H1 (cell line): Measurements from ENCODE around the gene TMEM253.

Experiments
- BACH1 ChIP-seq: IDR thresholded peaks from 2 replicates; pipeline ENCODE4 v1.6.1; 2012; ENCODE audit warnings: low read length, improper control_type of control experiment
- GABPA ChIP-seq: IDR thresholded peaks from 2 replicates; pipeline ENCODE4 v1.6.1; 2011; ENCODE audit warnings: mild to moderate bottlenecking, low read length, moderate library complexity, borderline replicate concordance; ENCODE audit not compliant: insufficient read depth
- JUND ChIP-seq: IDR thresholded peaks from 2 replicates; pipeline ENCODE4 v1.6.1; 2011; ENCODE audit warnings: mild to moderate bottlenecking, improper control_type of control experiment, low read length
- POLR2AphosphoS5 ChIP-seq: IDR thresholded peaks from 2 replicates; pipeline ENCODE4 v1.6.1; 2011; ENCODE audit warnings: low read depth, low read length
- RBBP5 ChIP-seq: IDR thresholded peaks from 2 replicates; pipeline ENCODE4 v1.7.1; 2012; ENCODE audit warnings: low read depth, mild to moderate bottlenecking, inconsistent platforms, low read length, moderate library complexity, borderline replicate concordance
- SP1 ChIP-seq: IDR thresholded peaks from 2 replicates; pipeline ENCODE4 v1.6.1; 2011; ENCODE audit warnings: low read depth, low read length
- SRF ChIP-seq: IDR thresholded peaks from 2 replicates; pipeline ENCODE4 v1.6.1; 2011; ENCODE audit warnings: mild to moderate bottlenecking, low read depth, low read length, moderate library complexity
- TAF1 ChIP-seq: IDR thresholded peaks from 2 replicates; pipeline ENCODE4 v1.6.1; 2011; ENCODE audit warnings: mild to moderate bottlenecking, low read depth, low read length
- TF ChIP-seq, protein P1 (sequence below), 3 experiments: IDR thresholded peaks; 1 replicate in 2 of 3; 2 replicates in 1 of 3; pipeline versions ENCODE4 v1.5.1 to v1.6.1; 2011; ENCODE audit warnings: low read length in 3 of 3, mild to moderate bottlenecking in 3 of 3, inconsistent platforms in 2 of 3, low read depth in 1 of 3, moderate library complexity in 1 of 3; ENCODE audit not compliant: insufficient read depth in 1 of 3; ENCODE audit errors: control extremely low read depth in 1 of 3

DNA sequence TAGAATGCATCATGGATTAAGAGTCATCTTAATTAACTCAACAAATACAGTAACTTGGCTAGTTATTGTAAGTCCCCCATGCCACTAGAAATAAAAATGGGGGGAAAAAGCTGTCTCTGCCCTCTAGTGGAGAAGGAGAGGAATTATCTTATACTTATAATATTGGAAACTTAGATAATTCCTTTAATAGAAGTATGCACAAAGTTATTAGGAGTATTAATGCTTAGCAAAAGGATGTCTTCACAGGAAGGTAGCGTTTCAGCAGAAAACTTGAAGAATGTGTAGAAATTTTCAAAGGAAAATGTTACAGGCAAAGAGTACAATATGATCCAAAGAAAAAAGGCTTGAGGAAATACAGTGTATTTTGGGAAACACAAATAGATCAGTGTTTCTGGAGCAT lies 35.2 kb downstream of the TMEM253 start:
- TF ChIP-seq SRF (no peak), SP1 (no peak), JUND (no peak), GABPA (no peak), TAF1 (no peak), BACH1 (no peak), POLR2AphosphoS5 (no peak), RBBP5 (no peak)
- TF ChIP-seq, protein P1, sequence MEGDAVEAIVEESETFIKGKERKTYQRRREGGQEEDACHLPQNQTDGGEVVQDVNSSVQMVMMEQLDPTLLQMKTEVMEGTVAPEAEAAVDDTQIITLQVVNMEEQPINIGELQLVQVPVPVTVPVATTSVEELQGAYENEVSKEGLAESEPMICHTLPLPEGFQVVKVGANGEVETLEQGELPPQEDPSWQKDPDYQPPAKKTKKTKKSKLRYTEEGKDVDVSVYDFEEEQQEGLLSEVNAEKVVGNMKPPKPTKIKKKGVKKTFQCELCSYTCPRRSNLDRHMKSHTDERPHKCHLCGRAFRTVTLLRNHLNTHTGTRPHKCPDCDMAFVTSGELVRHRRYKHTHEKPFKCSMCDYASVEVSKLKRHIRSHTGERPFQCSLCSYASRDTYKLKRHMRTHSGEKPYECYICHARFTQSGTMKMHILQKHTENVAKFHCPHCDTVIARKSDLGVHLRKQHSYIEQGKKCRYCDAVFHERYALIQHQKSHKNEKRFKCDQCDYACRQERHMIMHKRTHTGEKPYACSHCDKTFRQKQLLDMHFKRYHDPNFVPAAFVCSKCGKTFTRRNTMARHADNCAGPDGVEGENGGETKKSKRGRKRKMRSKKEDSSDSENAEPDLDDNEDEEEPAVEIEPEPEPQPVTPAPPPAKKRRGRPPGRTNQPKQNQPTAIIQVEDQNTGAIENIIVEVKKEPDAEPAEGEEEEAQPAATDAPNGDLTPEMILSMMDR (IDR thresholded peaks at IDR 0.05; ENCODE audit: control extremely low read depth in 1 of 3, insufficient read depth in 1 of 3, low read depth in 1 of 3, low read length in 3 of 3): peak in 2 of 3 experiments; percentile 19 to 55; a peak in 2 of 4 replicates
